Sigmoid colon (tissue), 7 donors: ENCODE measurements around the gene ANKRD50. TPM values are rescaled to one million over a fixed set of nuclear protein-coding genes. Genes with fewer than 3 reads are reported as not detected.

Experiments used
- DNase-seq: peaks from one replicate; pipeline ENCODE4 v3.0.0-alpha.2; 2019
- H3K27ac ChIP-seq, 4 donors: fragments of 200-600 bp; sonication (generic); one replicate each; pipeline ENCODE4 v1.5.1; 2016 to 2019; ENCODE audit warnings: mild to moderate bottlenecking in 1 of 4
- H3K27me3 ChIP-seq, 3 donors: fragments of 200-600 bp; sonication (generic); one replicate each; pipeline ENCODE4 v1.5.1; 2019; ENCODE audit warnings: mild to moderate bottlenecking in 1 of 3
- H3K36me3 ChIP-seq, 4 donors: fragments of 200-600 bp; sonication (generic); one replicate each; pipeline ENCODE4 v1.5.1; 2016 to 2019
- H3K4me1 ChIP-seq, 4 donors: fragments of 200-600 bp; sonication (generic); one replicate each; pipeline ENCODE4 v1.5.1; 2017 to 2019
- H3K4me3 ChIP-seq, 4 donors: fragments of 200-600 bp; sonication (generic); one replicate each; pipeline ENCODE4 v1.5.1; 2017 to 2019; ENCODE audit warnings: mild to moderate bottlenecking in 2 of 4, moderate library complexity in 1 of 4
- H3K9me3 ChIP-seq, 4 donors: fragments of 200-600 bp in 3 of 4; sonication (generic) in 3 of 4; one replicate each; pipeline versions ENCODE4 v1.5.1 to v1.6.1; 2013 to 2019
- CTCF ChIP-seq, 4 experiments: fragments of 450-650 bp in 3 of 4; fragments of 200-600 bp in 1 of 4; IDR thresholded peaks; one replicate each; pipeline ENCODE4 v1.5.1; 2016 to 2019; ENCODE audit warnings: antibody characterized with exemption in 4 of 4, mild to moderate bottlenecking in 3 of 4, moderate library complexity in 2 of 4
- EP300 ChIP-seq, 4 donors: sonication (generic); formaldehyde crosslinking; IDR thresholded peaks; one replicate each; pipeline ENCODE4 v1.6.1; 2017; ENCODE audit warnings: antibody characterized with exemption in 4 of 4
- POLR2A ChIP-seq, 2 donors: fragments of 450-650 bp; IDR thresholded peaks; one replicate each; pipeline ENCODE4 v1.6.1; 2016; ENCODE audit warnings: antibody characterized with exemption in 2 of 2, mild to moderate bottlenecking in 2 of 2, moderate library complexity in 2 of 2
- POLR2AphosphoS5 ChIP-seq, 4 donors: sonication (generic); formaldehyde crosslinking; IDR thresholded peaks; one replicate each; pipeline ENCODE4 v1.6.1; 2017; ENCODE audit warnings: antibody characterized with exemption in 4 of 4
- WGBS, 2 donors: extraction: QIAGEN DNeasy Blood & Tissue Kit; methylation state at CpG; one replicate each; pipeline ENCODE4 v1.1.7; 2013; 5-methylcytosine and 5-hydroxymethylcytosine counted together
- intact Hi-C: fragments of 100-400 bp; cut with DNase I; formaldehyde crosslinking; loops from one replicate; pipeline ENCODE4 v1.15.1; 2023
- polyA plus RNA-seq, 3 donors: library from polyadenylated mRNA; stranded (reverse); fragments of 200-250 nt; gene quantifications; one replicate each; pipeline ENCODE4 v1.2.3, GENCODE V29; 2013
- total RNA-seq, 4 donors: library from RNA; depleted of rRNA; stranded (reverse); fragments of >200 nt; gene quantifications; one replicate each; pipeline ENCODE4 v1.1.0, GENCODE V29; 2016
- donor health status: healthy with polysubstance abuse.
- donor health status: Bipolar disorder and iron deficiency.
- donor health status: healthy.

The ANKRD50 gene
- total and polyA plus RNA-seq, 7 donors: 1.8 to 24.9 (median 12.5) TPM

- Histone ChIP-seq H3K36me3 (no peaks in the 10 kb centered on the region), H3K27me3 (no peaks in the 10 kb centered on the region), H3K27ac (no peak overlapping the region), H3K9me3 (no peaks in the 10 kb centered on the region), H3K4me3 (no peak overlapping the region), H3K4me1 (no peaks in the 10 kb centered on the region)
- 56 to 92% methylated on average over 1 of the region's 1 CpG for WGBS, 2 donors
- DNase-seq: no peak
- TF ChIP-seq POLR2A (IDR thresholded peaks at IDR 0.05): no peak
- intact Hi-C loops: no loop called here
These were observed 28.0 kb upstream of the ANKRD50 start for GRCh38 chr4:124740501-124740900.

- Histone ChIP-seq H3K9me3 (no peaks in the 10 kb centered on the region), H3K36me3 (no peaks in the 10 kb centered on the region), H3K4me3 (no peak overlapping the region), H3K27me3 (no peaks in the 10 kb centered on the region), H3K4me1 (no peaks in the 10 kb centered on the region), H3K27ac (no peak overlapping the region)
- intact Hi-C loops: no loop called here
- TF ChIP-seq POLR2AphosphoS5 (IDR thresholded peaks at IDR 0.05): no peak
- DNase-seq: no peak
These were observed 26.5 kb upstream of the ANKRD50 start for GRCh38 chr4:124738994-124739393.

GRCh38 chr4:124737619-124738018, 25.1 kb upstream of the ANKRD50 start:
- no peaks in the 10 kb centered on the region for H3K36me3 ChIP-seq
- H3K9me3 ChIP-seq: no peaks in the 10 kb centered on the region
- no peak overlapping the region for H3K27ac ChIP-seq
- 77 to 80% methylated on average over 2 of the region's 2 CpGs for WGBS, 2 donors
- no peaks in the 10 kb centered on the region for H3K4me1 ChIP-seq
- H3K4me3 ChIP-seq: no peak overlapping the region
- no peaks in the 10 kb centered on the region for H3K27me3 ChIP-seq
- DNase-seq: no peak
- intact Hi-C loops: no loop called here
- TF ChIP-seq POLR2A (IDR thresholded peaks at IDR 0.05) (no peak), POLR2AphosphoS5 (IDR thresholded peaks at IDR 0.05) (no peak), CTCF (IDR thresholded peaks at IDR 0.05) (no peak), EP300 (IDR thresholded peaks at IDR 0.05) (no peak)

- TF ChIP-seq POLR2A (IDR thresholded peaks at IDR 0.05) (no peak), EP300 (IDR thresholded peaks at IDR 0.05) (no peak), CTCF (IDR thresholded peaks at IDR 0.05) (no peak), POLR2AphosphoS5 (IDR thresholded peaks at IDR 0.05) (no peak)
- 80 to 85% methylated on average over 1 of the region's 1 CpG for WGBS, 2 donors
- intact Hi-C loops: no loop called here
These were observed 24.0 kb upstream of the ANKRD50 start for GRCh38 chr4:124736526-124736925.

GRCh38 chr4:124727331-124727890, 14.9 kb upstream of the ANKRD50 start:
- TF ChIP-seq EP300 (IDR thresholded peaks at IDR 0.05) (no peak), CTCF (IDR thresholded peaks at IDR 0.05) (no peak), POLR2A (IDR thresholded peaks at IDR 0.05) (no peak), POLR2AphosphoS5 (IDR thresholded peaks at IDR 0.05) (no peak)
- Histone ChIP-seq H3K27me3 (no peaks in the 10 kb centered on the region), H3K9me3 (no peaks in the 10 kb centered on the region), H3K27ac (no peak overlapping the region), H3K4me3 (no peak overlapping the region), H3K4me1 (no peaks in the 10 kb centered on the region), H3K36me3 (no peaks in the 10 kb centered on the region)
- intact Hi-C loops: no loop called here
- no peak for DNase-seq
- 93 to 97% methylated on average over 5 of the region's 5 CpGs for WGBS, 2 donors

More at GRCh38 chr4:124736526-124736925, 24.0 kb upstream of the ANKRD50 start:
- no peaks in the 10 kb centered on the region for H3K9me3 ChIP-seq
- H3K27ac ChIP-seq: no peak overlapping the region
- H3K27me3 ChIP-seq: no peaks in the 10 kb centered on the region
- DNase-seq: no peak
- H3K4me1 ChIP-seq: no peaks in the 10 kb centered on the region
- H3K36me3 ChIP-seq: no peaks in the 10 kb centered on the region
- H3K4me3 ChIP-seq: no peak overlapping the region

- Histone ChIP-seq H3K36me3 (no peaks in the 10 kb centered on the region), H3K27ac (no peak overlapping the region), H3K27me3 (no peaks in the 10 kb centered on the region), H3K9me3 (no peaks in the 10 kb centered on the region), H3K4me3 (no peak overlapping the region), H3K4me1 (no peaks in the 10 kb centered on the region)
- no peak for TF ChIP-seq EP300 (IDR thresholded peaks at IDR 0.05)
- TF ChIP-seq POLR2A (IDR thresholded peaks at IDR 0.05): no peak
- no peak for TF ChIP-seq CTCF (IDR thresholded peaks at IDR 0.05)
- TF ChIP-seq POLR2AphosphoS5 (IDR thresholded peaks at IDR 0.05): no peak
- intact Hi-C loops: no loop called here
- 86 to 89% methylated on average over 3 of the region's 3 CpGs for WGBS, 2 donors
- no peak for DNase-seq
These were observed 13.7 kb upstream of the ANKRD50 start for GRCh38 chr4:124726269-124726668.
